PFSK-1 (cell line): ENCODE results near the gene MYO16.

Experiments used
- POLR2AphosphoS5 ChIP-seq: IDR thresholded peaks from 2 replicates; pipeline ENCODE4 v1.6.1; 2012; ENCODE audit warnings: low read depth, mild to moderate bottlenecking, control low read depth, low read length, moderate library complexity
- SIN3A ChIP-seq: IDR thresholded peaks from 2 replicates; pipeline ENCODE4 v1.6.1; 2012; ENCODE audit warnings: mild to moderate bottlenecking, low read length, moderate library complexity, borderline replicate concordance; ENCODE audit not compliant: insufficient read depth
- TF ChIP-seq, protein P1 (sequence below), 2 experiments: IDR thresholded peaks; 2 replicates each; pipeline versions ENCODE4 v1.6.1 to v1.8.0; 2011 to 2012; ENCODE audit warnings: low read depth in 2 of 2, low read length in 2 of 2, control low read depth in 1 of 2, inconsistent platforms in 1 of 2, mild to moderate bottlenecking in 1 of 2, moderate library complexity in 1 of 2; ENCODE audit not compliant: insufficient read depth in 1 of 2

GRCh38 chr13:108728370-108728769 lies 99.0 kb downstream of the MYO16 start:
- TF ChIP-seq, protein P1, sequence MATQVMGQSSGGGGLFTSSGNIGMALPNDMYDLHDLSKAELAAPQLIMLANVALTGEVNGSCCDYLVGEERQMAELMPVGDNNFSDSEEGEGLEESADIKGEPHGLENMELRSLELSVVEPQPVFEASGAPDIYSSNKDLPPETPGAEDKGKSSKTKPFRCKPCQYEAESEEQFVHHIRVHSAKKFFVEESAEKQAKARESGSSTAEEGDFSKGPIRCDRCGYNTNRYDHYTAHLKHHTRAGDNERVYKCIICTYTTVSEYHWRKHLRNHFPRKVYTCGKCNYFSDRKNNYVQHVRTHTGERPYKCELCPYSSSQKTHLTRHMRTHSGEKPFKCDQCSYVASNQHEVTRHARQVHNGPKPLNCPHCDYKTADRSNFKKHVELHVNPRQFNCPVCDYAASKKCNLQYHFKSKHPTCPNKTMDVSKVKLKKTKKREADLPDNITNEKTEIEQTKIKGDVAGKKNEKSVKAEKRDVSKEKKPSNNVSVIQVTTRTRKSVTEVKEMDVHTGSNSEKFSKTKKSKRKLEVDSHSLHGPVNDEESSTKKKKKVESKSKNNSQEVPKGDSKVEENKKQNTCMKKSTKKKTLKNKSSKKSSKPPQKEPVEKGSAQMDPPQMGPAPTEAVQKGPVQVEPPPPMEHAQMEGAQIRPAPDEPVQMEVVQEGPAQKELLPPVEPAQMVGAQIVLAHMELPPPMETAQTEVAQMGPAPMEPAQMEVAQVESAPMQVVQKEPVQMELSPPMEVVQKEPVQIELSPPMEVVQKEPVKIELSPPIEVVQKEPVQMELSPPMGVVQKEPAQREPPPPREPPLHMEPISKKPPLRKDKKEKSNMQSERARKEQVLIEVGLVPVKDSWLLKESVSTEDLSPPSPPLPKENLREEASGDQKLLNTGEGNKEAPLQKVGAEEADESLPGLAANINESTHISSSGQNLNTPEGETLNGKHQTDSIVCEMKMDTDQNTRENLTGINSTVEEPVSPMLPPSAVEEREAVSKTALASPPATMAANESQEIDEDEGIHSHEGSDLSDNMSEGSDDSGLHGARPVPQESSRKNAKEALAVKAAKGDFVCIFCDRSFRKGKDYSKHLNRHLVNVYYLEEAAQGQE (IDR thresholded peaks at IDR 0.05; ENCODE audit: insufficient read depth in 1 of 2, low read depth in 2 of 2, low read length in 2 of 2) = no peak
- TF ChIP-seq POLR2AphosphoS5 = no peak
- TF ChIP-seq SIN3A = no peak
